Measurements from ENCODE around the gene ATF7IP.

Gene ATF7IP

DNA sequence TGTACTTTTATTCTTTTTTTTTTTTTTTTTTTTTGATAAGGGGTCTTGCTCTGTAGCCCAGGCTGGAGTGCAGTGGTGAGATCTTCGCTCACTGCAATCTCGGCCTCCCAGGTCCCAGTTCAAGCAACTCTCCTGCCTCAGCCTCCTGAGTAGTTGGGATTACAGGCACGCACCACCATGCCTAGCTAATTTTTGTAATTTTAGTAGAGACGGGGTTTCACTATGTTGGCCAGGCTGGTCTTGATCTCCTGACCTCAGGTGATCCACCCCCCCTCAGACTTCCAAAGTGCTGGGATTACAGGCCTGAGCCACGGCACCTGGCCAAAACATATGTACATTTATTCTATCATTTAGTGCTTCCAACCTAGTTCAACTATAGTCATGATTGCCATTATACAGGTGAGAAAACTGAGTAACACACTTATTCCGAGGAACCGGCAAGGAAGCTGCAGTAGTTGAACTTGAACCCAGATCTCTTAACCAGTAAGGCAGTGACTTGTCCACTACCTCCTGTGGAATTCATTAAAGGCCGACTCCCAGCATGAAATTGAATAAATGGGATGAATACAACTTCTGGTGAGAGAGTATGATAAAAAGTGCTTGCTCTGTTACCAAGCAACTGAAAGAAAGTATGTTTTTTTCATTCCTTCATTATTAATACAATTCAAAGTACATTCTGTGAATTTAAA lies 755 bp upstream of the ATF7IP start:
- DNase-seq (ENCODE audit: low read depth), result no peak

DNA sequence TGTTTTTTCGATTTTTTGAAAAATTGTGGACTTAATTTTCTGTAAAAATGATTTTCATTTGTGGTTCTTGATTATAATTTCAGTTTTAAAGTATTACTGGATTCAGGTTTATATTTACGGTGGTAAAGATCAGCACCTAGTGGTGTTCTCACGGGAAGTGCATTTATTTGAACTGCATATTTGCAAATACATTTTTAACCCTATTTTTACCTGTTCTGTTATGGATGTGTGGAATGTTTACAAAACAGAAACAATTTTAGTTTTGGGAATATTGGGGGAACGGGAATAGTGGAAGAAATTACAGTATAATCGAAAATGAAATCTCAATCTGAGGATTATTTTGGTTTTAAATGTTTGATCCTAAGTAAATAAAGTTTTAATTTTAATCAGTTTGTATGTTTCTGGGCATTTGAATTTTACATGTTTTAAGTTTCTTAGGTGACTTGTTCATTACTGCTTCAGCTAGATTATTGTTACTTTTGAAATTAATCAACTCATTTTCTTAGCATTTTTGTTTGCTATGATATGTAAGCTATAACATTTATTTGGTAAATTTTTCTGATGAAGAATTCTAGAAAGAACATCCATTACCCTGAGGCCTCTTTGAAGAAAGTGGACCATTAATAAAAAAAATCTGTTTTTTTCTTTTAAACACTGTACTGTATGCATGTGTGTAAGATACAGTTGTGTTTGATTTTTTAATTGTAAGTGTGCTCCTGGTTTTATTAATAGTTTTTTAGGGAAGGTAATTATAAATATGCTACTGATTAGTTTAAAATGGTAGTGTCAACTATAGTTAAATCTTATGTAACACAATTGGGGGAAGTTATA lies 942 bp downstream of the ATF7IP start:
- peak; percentile 24; the same call in 1 of the 2 replicates for TF ChIP-seq CTCF (IDR thresholded peaks at IDR 0.05; ENCODE audit: control insufficient read depth, extremely low read depth, insufficient read depth)
- peak; percentile 21 for DNase-seq (ENCODE audit: low read depth)
- H3K4me3 ChIP-seq (ENCODE audit: low read depth, low read length), result peak overlapping the region; percentile 71

More for the DNA sequence above, 755 bp upstream of the ATF7IP start:
- TF ChIP-seq CTCF (IDR thresholded peaks at IDR 0.05; ENCODE audit: control insufficient read depth, extremely low read depth, insufficient read depth), result no peak
- peak overlapping the region; percentile 71 for H3K4me3 ChIP-seq (ENCODE audit: low read depth, low read length)

DNA sequence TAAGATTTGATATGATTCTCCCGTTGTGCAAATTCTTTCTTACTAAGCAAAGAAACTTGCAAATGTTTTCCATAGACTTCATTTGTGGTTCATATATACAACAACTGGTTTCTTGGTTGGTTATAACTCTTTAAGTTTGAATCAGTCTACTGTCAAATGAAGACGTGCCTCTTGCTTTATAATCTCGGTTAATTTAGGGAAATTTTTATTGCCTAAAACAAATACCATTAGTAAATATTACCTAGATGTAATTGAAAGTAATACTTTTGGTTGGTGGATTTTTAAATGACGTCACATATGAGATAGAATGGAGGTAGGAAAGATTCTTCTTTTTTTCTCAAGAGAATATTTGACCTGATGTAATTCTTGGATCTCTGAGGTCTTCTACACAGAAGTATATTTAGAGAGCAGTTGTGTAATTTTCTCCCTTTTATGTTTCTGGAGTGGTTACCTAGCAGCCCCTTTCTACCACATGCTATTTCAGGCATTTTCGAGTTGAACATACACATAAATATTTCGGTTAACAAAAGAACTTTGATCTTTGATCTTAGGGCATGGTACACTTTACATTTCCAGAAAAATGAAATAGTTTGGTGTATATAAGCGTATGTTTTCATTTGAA lies 1.7 kb downstream of the ATF7IP start:
- H3K4me3 ChIP-seq (ENCODE audit: low read depth, low read length), result no peak overlapping the region; the same call in 1 of the 2 replicates
- DNase-seq (ENCODE audit: low read depth), result no peak
- no peak for TF ChIP-seq CTCF (IDR thresholded peaks at IDR 0.05; ENCODE audit: control insufficient read depth, extremely low read depth, insufficient read depth)

- DNase-seq (ENCODE audit: low read depth), result no peak
- H3K4me3 ChIP-seq (ENCODE audit: low read depth, low read length), result no peak overlapping the region
- TF ChIP-seq CTCF (IDR thresholded peaks at IDR 0.05; ENCODE audit: control insufficient read depth, extremely low read depth, insufficient read depth), result no peak
Measured at GRCh38 chr12:14369311-14369710, 3.8 kb downstream of the ATF7IP start.

DNA sequence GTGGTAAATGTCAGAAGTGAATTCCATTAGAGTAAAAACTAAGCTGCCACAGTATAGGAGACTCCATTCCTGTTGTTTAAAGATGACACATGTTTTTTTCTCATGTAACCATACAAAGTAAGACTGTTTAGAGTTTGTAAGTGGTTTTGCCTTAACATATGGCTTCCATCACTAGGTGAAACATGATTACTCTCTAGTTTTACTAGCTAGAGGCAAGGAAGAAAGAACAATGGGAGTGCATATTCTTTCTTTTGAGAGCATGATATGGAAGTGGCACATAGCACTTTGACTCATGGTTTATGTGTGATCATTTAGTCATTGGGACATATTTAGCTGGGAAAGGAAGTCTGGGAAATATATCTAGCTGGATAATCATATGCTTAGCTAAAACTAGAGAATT lies 7.7 kb downstream of the ATF7IP start:
- DNase-seq (ENCODE audit: low read depth), result no peak
- H3K4me3 ChIP-seq (ENCODE audit: low read depth, low read length), result no peak overlapping the region
- no peak for TF ChIP-seq CTCF (IDR thresholded peaks at IDR 0.05; ENCODE audit: control insufficient read depth, extremely low read depth, insufficient read depth)

GRCh38 chr12:14379508-14379907 lies 14.0 kb downstream of the ATF7IP start:
- no peak overlapping the region for H3K4me3 ChIP-seq (ENCODE audit: low read depth, low read length)
- DNase-seq (ENCODE audit: low read depth), result no peak
- no peak for TF ChIP-seq CTCF (IDR thresholded peaks at IDR 0.05; ENCODE audit: control insufficient read depth, extremely low read depth, insufficient read depth)

All from LNCaP clone FGC (cell line).